Fibroblast of villous mesenchyme (primary cell): ENCODE measurements around the gene PITPNM3. TPM values are rescaled to one million over a fixed set of nuclear protein-coding genes. Genes with fewer than 3 reads are reported as not detected.

Experiments
- DNase-seq: peaks from one replicate; pipeline ENCODE4 v3.0.0-alpha.2; 2010; ENCODE audit warnings: low read depth
- H3K4me3 ChIP-seq: 2 replicates; pipeline ENCODE4 v1.5.1; 2011; ENCODE audit warnings: low read depth, mild to moderate bottlenecking, low read length
- CTCF ChIP-seq: IDR thresholded peaks from 2 replicates; pipeline ENCODE4 v1.5.1; 2012; ENCODE audit warnings: low read depth, mild to moderate bottlenecking, low read length; ENCODE audit not compliant: insufficient read depth
- total RNA-seq: library from RNA; depleted of rRNA; stranded (reverse); fragments of >200 nt; gene quantifications from 2 replicates; pipeline ENCODE4 v1.2.3, GENCODE V29; 2012

PITPNM3 gene
- total RNA-seq, 1 donor = under 0.01 TPM

GRCh38 chr17:6551869-6552531, 4.4 kb downstream of the PITPNM3 start:
- no peak overlapping the region for H3K4me3 ChIP-seq
- no peak for DNase-seq
- TF ChIP-seq CTCF = no peak

GRCh38 chr17:6551356-6551755, 5.0 kb downstream of the PITPNM3 start:
- TF ChIP-seq CTCF = no peak
- H3K4me3 ChIP-seq = no peak overlapping the region
- no peak for DNase-seq

- H3K4me3 ChIP-seq = no peak overlapping the region
- TF ChIP-seq CTCF = no peak
- DNase-seq = no peak
Measured at GRCh38 chr17:6549384-6550036, 6.8 kb downstream of the PITPNM3 start.

GRCh38 chr17:6548578-6549330, 7.6 kb downstream of the PITPNM3 start:
- TF ChIP-seq CTCF = no peak
- DNase-seq = no peak
- no peak overlapping the region for H3K4me3 ChIP-seq

- TF ChIP-seq CTCF = no peak
- no peak overlapping the region for H3K4me3 ChIP-seq
- no peak for DNase-seq
Measured at GRCh38 chr17:6548034-6548433, 8.3 kb downstream of the PITPNM3 start.

GRCh38 chr17:6547336-6547735, 9.0 kb downstream of the PITPNM3 start:
- no peak for DNase-seq
- no peak for TF ChIP-seq CTCF
- H3K4me3 ChIP-seq = no peak overlapping the region
